ENCODE measurements around the gene FAM217A.

- TF ChIP-seq POLR2A (IDR thresholded peaks at IDR 0.05; ENCODE audit: low read depth, low read length) (peak; percentile 87), E4F1 (IDR thresholded peaks at IDR 0.05; ENCODE audit: borderline replicate concordance, partially characterized antibody) (peak; percentile 72), TBL1XR1 (IDR thresholded peaks at IDR 0.05; ENCODE audit: low read depth, low read length) (no peak)
Observed at GRCh38 chr6:4021133-4021853, 57.6 kb downstream of the FAM217A start.

Data from GM12878 (cell line).